ENCODE results near the gene PRSS16. TPM values are rescaled to one million over a fixed set of nuclear protein-coding genes. Genes with fewer than 3 reads are reported as not detected.

Gene PRSS16
- total and polyA plus RNA-seq, 2 experiments from 2014 or later: 8.7 to 11.8 TPM

GRCh38 chr6:27288136-27289044 is 40.9 kb downstream of the PRSS16 start:
- peak; percentile 58 for ATAC-seq
- H3K36me3 Mint-ChIP-seq (ENCODE audit: low read depth): no peaks in the 10 kb centered on the region
- peaks cover 17% of the 10 kb centered on the region for H3K4me1 ChIP-seq (ENCODE audit: insufficient read depth)

GRCh38 chr6:27290065-27290849 is 42.8 kb downstream of the PRSS16 start:
- Histone ChIP-seq H3K4me1 (ENCODE audit: insufficient read depth) (peaks cover 22% of the 10 kb centered on the region), H4K20me1 (replicated peaks; ENCODE audit: insufficient read depth) (no peaks in the 10 kb centered on the region), H3K36me3 (ENCODE audit: insufficient read depth) (no peaks in the 10 kb centered on the region), H2AFZ (no peak overlapping the region), H3F3A (replicated peaks; ENCODE audit: low read depth) (no peaks in the 10 kb centered on the region; the same call in 1 of the 2 replicates), H3K27me3 (ENCODE audit: insufficient read depth) (peaks cover 76% of the 10 kb centered on the region), H3K27ac (ENCODE audit: low read depth) (no peak overlapping the region), H3K9me2 (ENCODE audit: insufficient read depth) (no peaks in the 10 kb centered on the region), H3K4me2 (peak overlapping the region; percentile 71), H3K4me3 (peak overlapping the region; percentile 65), H3K79me2 (replicated peaks; ENCODE audit: insufficient read depth) (no peaks in the 10 kb centered on the region)
- no peaks in the 10 kb centered on the region for H3K36me3 Mint-ChIP-seq (ENCODE audit: low read depth)
- peaks cover 15% of the 10 kb centered on the region; the same call in 2 of the 3 replicates for H3K9me3 Mint-ChIP-seq
- H3K27me3 Mint-ChIP-seq (ENCODE audit: insufficient read depth, low read depth, poor library complexity): peaks cover 77% of the 10 kb centered on the region
- no peak overlapping the region for H3K27ac Mint-ChIP-seq
- H3K4me3 Mint-ChIP-seq: peak overlapping the region; percentile 84
- DNase-seq (ENCODE audit: low spot score) (peak; percentile 71), ATAC-seq (peak; percentile 34)
- TF ChIP-seq ZNF114 (CRISPR knock-in tag; IDR thresholded peaks at IDR 0.05): no peak
- peaks cover 36% of the 10 kb centered on the region for H3K4me1 Mint-ChIP-seq

More at GRCh38 chr6:27288136-27289044, 40.9 kb downstream of the PRSS16 start:
- Histone ChIP-seq H3K79me2 (replicated peaks; ENCODE audit: insufficient read depth) (no peaks in the 10 kb centered on the region), H3F3A (replicated peaks; ENCODE audit: low read depth) (no peaks in the 10 kb centered on the region; the same call in 1 of the 2 replicates), H2AFZ (peak overlapping the region; percentile 84), H4K20me1 (replicated peaks; ENCODE audit: insufficient read depth) (no peaks in the 10 kb centered on the region), H3K36me3 (ENCODE audit: insufficient read depth) (no peaks in the 10 kb centered on the region), H3K4me2 (peak overlapping the region; percentile 86), H3K4me3 (peak overlapping the region; percentile 65), H3K9me2 (ENCODE audit: insufficient read depth) (no peaks in the 10 kb centered on the region), H3K27me3 (ENCODE audit: insufficient read depth) (peaks cover 76% of the 10 kb centered on the region), H3K27ac (ENCODE audit: low read depth) (no peak overlapping the region)
- TF ChIP-seq STAT1 (IDR thresholded peaks at IDR 0.05; ENCODE audit: unreplicated experiment) (no peak), POLR2AphosphoS5 (IDR thresholded peaks at IDR 0.05; ENCODE audit: low read depth) (no peak), ZNF331 (CRISPR knock-in tag; IDR thresholded peaks at IDR 0.05; ENCODE audit: low read depth) (peak; percentile 58), EZH2 (IDR thresholded peaks at IDR 0.05; ENCODE audit: low read depth, unreplicated experiment) (peak; percentile 59)
- 0 out of 3 replicates have a peak, but pooled peaks cover 7% of the 10 kb centered on the region for H3K9me3 Mint-ChIP-seq
- peak overlapping the region; percentile 85 for H3K4me3 Mint-ChIP-seq
- peaks cover 86% of the 10 kb centered on the region for H3K27me3 Mint-ChIP-seq (ENCODE audit: insufficient read depth, low read depth, poor library complexity)
- H3K27ac Mint-ChIP-seq: no peak overlapping the region
- peak; percentile 78 for DNase-seq (ENCODE audit: low spot score)
- peaks cover 28% of the 10 kb centered on the region for H3K4me1 Mint-ChIP-seq

GRCh38 chr6:27290850-27291208 is 43.3 kb downstream of the PRSS16 start:
- Histone ChIP-seq H3K27me3 (ENCODE audit: insufficient read depth) (peaks cover 80% of the 10 kb centered on the region), H3K4me2 (peak overlapping the region; percentile 71), H3F3A (replicated peaks; ENCODE audit: low read depth) (no peaks in the 10 kb centered on the region; the same call in 1 of the 2 replicates), H3K79me2 (replicated peaks; ENCODE audit: insufficient read depth) (no peaks in the 10 kb centered on the region), H3K4me1 (ENCODE audit: insufficient read depth) (peaks cover 22% of the 10 kb centered on the region), H3K4me3 (peak overlapping the region; percentile 65), H3K9me2 (ENCODE audit: insufficient read depth) (no peaks in the 10 kb centered on the region), H2AFZ (no peak overlapping the region; the same call in 1 of the 2 replicates), H3K27ac (ENCODE audit: low read depth) (no peak overlapping the region), H4K20me1 (replicated peaks; ENCODE audit: insufficient read depth) (no peaks in the 10 kb centered on the region), H3K36me3 (ENCODE audit: insufficient read depth) (no peaks in the 10 kb centered on the region)
- Mint-ChIP-seq H3K4me3 (peak overlapping the region; percentile 84), H3K27me3 (ENCODE audit: insufficient read depth, low read depth, poor library complexity) (peaks cover 79% of the 10 kb centered on the region), H3K27ac (no peak overlapping the region), H3K36me3 (ENCODE audit: low read depth) (no peaks in the 10 kb centered on the region), H3K4me1 (peaks cover 36% of the 10 kb centered on the region), H3K9me3 (peaks cover 15% of the 10 kb centered on the region; the same call in 2 of the 3 replicates)
- DNase-seq (ENCODE audit: low spot score): no peak
- ATAC-seq: no peak
- TF ChIP-seq NANOG (IDR thresholded peaks at IDR 0.05; ENCODE audit: borderline replicate concordance): no peak
- TF ChIP-seq EZH2 (IDR thresholded peaks at IDR 0.05; ENCODE audit: low read depth, unreplicated experiment): peak; percentile 45
